Measurements from ENCODE around the gene USB1.

USB1 gene

DNA sequence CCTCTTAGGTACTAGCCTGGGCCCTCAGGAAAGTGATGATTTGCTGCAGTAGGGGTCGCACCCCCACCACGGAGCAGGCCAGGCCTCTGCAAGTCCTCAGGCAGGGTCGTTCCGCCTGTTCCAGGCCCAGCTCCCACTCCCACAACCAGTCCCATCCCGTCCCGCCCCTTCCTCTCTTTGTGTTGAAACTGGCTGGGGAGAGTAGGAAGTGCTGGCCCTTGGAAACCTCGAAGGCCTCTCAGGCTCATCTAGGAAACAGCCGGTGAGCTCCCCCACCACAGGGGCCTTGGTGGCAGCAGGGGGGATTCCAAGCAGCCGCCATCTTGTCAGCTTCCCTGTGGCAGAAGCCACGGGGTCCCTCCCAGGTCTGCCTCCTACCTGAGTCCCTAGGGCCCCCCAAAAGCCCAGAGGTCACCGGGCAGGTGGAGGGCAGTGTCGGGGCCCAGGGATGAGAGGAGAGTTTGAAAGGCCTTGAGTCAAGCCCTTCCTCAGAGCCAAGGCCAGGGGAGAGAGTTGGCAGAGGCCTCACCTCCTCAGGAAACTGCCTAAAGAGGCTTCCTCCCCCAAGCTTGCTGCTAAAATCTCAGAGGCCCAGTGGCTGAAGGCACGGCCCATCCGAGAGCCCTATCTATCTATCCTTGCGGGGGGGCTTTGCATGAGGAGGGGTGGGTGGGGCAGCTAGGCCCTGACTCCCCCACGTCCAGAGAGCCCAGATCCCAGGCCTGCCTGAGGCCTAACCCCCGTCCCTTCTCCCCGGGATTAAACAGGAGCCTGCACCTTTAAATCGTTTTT, 46.5 kb downstream of the USB1 start:
- Histone ChIP-seq H3K79me2 (ENCODE audit: insufficient read depth, low read depth) (no peaks in the 10 kb centered on the region), H3K4me3 (IDR thresholded peaks at IDR 0.05; ENCODE audit: insufficient read depth, low read depth, low read length) (no peak overlapping the region), H3K4me2 (no peak overlapping the region), H3K27me3 (ENCODE audit: insufficient read depth, low read depth) (no peaks in the 10 kb centered on the region), H3K27ac (no peak overlapping the region), H3K36me3 (ENCODE audit: insufficient read depth) (no peaks in the 10 kb centered on the region), H4K20me1 (ENCODE audit: insufficient read depth) (no peaks in the 10 kb centered on the region), H3K9ac (no peak overlapping the region), H3K4me1 (ENCODE audit: low read depth, poor library complexity, severe bottlenecking) (no peaks in the 10 kb centered on the region), H2AFZ (ENCODE audit: low read depth) (no peak overlapping the region)
- no peak for TF ChIP-seq CTCF (conservative IDR thresholded peaks at IDR 0.05; ENCODE audit: low read depth, low read length)

GRCh38 chr16:58048494-58049231, 47.5 kb downstream of the USB1 start:
- no peak for TF ChIP-seq CTCF (conservative IDR thresholded peaks at IDR 0.05; ENCODE audit: low read depth, low read length)
- Histone ChIP-seq H3K4me3 (IDR thresholded peaks at IDR 0.05; ENCODE audit: insufficient read depth, low read depth, low read length) (no peak overlapping the region), H3K36me3 (ENCODE audit: insufficient read depth) (no peaks in the 10 kb centered on the region), H4K20me1 (ENCODE audit: insufficient read depth) (no peaks in the 10 kb centered on the region), H2AFZ (ENCODE audit: low read depth) (no peak overlapping the region), H3K9ac (no peak overlapping the region), H3K4me1 (ENCODE audit: low read depth, poor library complexity, severe bottlenecking) (no peaks in the 10 kb centered on the region), H3K4me2 (no peak overlapping the region), H3K27ac (no peak overlapping the region), H3K79me2 (ENCODE audit: insufficient read depth, low read depth) (no peaks in the 10 kb centered on the region), H3K27me3 (ENCODE audit: insufficient read depth, low read depth) (no peaks in the 10 kb centered on the region)

GRCh38 chr16:58049232-58050185, 48.3 kb downstream of the USB1 start:
- no peaks in the 10 kb centered on the region for H3K36me3 ChIP-seq (ENCODE audit: insufficient read depth)
- H3K4me1 ChIP-seq (ENCODE audit: low read depth, poor library complexity, severe bottlenecking), result no peaks in the 10 kb centered on the region
- no peak overlapping the region for H3K4me2 ChIP-seq
- no peak overlapping the region for H3K27ac ChIP-seq
- H2AFZ ChIP-seq (ENCODE audit: low read depth), result no peak overlapping the region
- no peaks in the 10 kb centered on the region for H4K20me1 ChIP-seq (ENCODE audit: insufficient read depth)
- H3K9ac ChIP-seq, result no peak overlapping the region
- no peaks in the 10 kb centered on the region for H3K79me2 ChIP-seq (ENCODE audit: insufficient read depth, low read depth)
- no peak for TF ChIP-seq CTCF (conservative IDR thresholded peaks at IDR 0.05; ENCODE audit: low read depth, low read length)
- no peak overlapping the region for H3K4me3 ChIP-seq (IDR thresholded peaks at IDR 0.05; ENCODE audit: insufficient read depth, low read depth, low read length)
- no peaks in the 10 kb centered on the region for H3K27me3 ChIP-seq (ENCODE audit: insufficient read depth, low read depth)

GRCh38 chr16:58051296-58051695, 50.1 kb downstream of the USB1 start:
- H4K20me1 ChIP-seq (ENCODE audit: insufficient read depth), result no peaks in the 10 kb centered on the region
- H3K27me3 ChIP-seq (ENCODE audit: insufficient read depth, low read depth), result no peaks in the 10 kb centered on the region
- H2AFZ ChIP-seq (ENCODE audit: low read depth), result no peak overlapping the region
- no peak for TF ChIP-seq CTCF (conservative IDR thresholded peaks at IDR 0.05; ENCODE audit: low read depth, low read length)
- H3K4me1 ChIP-seq (ENCODE audit: low read depth, poor library complexity, severe bottlenecking), result no peaks in the 10 kb centered on the region
- H3K4me3 ChIP-seq (IDR thresholded peaks at IDR 0.05; ENCODE audit: insufficient read depth, low read depth, low read length), result no peak overlapping the region
- no peak overlapping the region for H3K4me2 ChIP-seq
- H3K36me3 ChIP-seq (ENCODE audit: insufficient read depth), result no peaks in the 10 kb centered on the region
- H3K9ac ChIP-seq, result no peak overlapping the region
- H3K27ac ChIP-seq, result no peak overlapping the region
- H3K79me2 ChIP-seq (ENCODE audit: insufficient read depth, low read depth), result no peaks in the 10 kb centered on the region

Data from KMS-11 (cell line).